ENCODE data around the gene RPS6KB2. TPM values are rescaled to one million over a fixed set of nuclear protein-coding genes. Genes with fewer than 3 reads are reported as not detected.

RPS6KB2 gene
- total and polyA plus RNA-seq, 5 donors from 2014 or later, result 44.4 to 66.0 (median 51.4) TPM

DNA sequence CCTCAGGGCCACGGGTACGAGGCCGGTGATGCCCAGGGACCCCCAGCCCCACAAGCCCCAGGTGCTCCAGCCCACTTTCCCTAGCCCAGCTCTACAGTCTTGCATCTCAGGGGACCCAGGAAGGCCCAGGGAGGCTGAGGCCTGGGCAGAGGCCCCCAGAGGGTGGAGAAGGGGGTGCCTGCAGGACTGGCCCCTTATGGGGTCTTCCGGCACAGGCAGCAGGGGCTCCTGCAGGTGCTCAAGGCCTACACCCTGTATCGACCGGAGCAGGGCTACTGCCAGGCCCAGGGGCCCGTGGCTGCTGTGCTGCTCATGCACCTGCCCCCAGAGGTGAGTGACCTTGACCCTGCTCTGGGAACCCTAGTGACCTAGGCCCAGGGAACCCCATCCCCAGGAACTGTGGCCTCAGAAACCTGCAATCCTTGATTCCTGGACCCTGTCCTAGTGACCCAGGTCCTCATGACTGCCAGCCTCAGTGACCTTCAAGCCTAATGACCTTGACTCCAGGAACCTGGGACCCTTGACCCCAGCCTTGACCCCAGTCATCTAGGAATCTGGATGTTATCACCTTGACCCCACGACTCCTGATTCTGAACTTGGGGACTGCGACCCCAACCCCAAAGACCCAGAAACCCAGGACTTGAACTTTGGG is 22.5 kb upstream of the RPS6KB2 start:
- Histone ChIP-seq H3K36me3 (ENCODE audit: control insufficient read depth, insufficient read depth, low read length) (peaks cover 20% of the 10 kb centered on the region), H3K27ac (ENCODE audit: insufficient read depth, low read length, poor library complexity, severe bottlenecking) (peak overlapping the region; percentile 87), H3K4me1 (ENCODE audit: control insufficient read depth, insufficient read depth, low read length, poor library complexity, severe bottlenecking) (peaks cover 87% of the 10 kb centered on the region), H3K9me3 (ENCODE audit: control insufficient read depth in 2 of 2, low read length in 2 of 2) (no peaks in the 10 kb centered on the region), H3K27me3 (ENCODE audit: control insufficient read depth, insufficient read depth, low read length) (no peaks in the 10 kb centered on the region), H3K4me3 (ENCODE audit: low read depth, low read length) (peak overlapping the region; percentile 93)
- Mint-ChIP-seq H3K27ac (peak overlapping the region; percentile 88 to 98 (median 95)), H3K36me3 (peaks cover 23% of the 10 kb centered on the region), H3K9me3 (no peaks in the 10 kb centered on the region), H3K4me1 (peaks cover 15 to 80% (median 37%) of the 10 kb centered on the region in 4 donors), H3K27me3 (peaks cover 6% of the 10 kb centered on the region), H3K4me3 (peak overlapping the region; percentile 97 to 99 (median 98))
- ATAC-seq (ENCODE audit: low read depth in 2 of 2), result no peak
- no peak for DNase-seq

DNA sequence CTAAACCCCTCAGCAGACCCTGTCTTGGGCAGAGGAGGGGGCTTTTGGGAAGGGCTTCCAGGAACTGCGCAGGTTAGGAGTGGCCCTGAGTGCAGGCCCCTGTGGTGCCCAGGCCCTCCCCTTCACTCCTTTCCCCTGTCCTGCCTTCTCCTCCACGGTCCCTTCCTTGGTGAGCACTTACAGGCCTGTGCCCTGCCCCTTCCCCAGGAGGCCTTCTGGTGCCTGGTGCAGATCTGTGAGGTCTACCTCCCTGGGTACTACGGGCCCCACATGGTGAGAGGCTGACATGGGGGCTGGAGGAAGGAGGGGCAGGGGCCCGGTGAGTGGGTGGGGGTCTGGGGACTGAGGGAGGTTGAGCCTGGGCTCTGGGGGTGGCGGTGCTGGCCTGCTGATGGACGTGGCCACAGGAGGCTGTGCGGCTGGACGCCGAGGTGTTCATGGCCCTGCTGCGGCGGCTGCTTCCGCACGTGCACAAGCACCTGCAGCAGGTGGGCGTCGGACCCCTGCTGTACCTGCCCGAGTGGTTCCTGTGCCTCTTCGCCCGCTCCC is 21.8 kb upstream of the RPS6KB2 start:
- Mint-ChIP-seq H3K4me1 (peaks cover 15 to 85% (median 40%) of the 10 kb centered on the region in 4 donors), H3K4me3 (peak overlapping the region; percentile 88 to 99 (median 96)), H3K27ac (peak overlapping the region; percentile 79 to 95 (median 88)), H3K27me3 (peaks cover 6% of the 10 kb centered on the region), H3K9me3 (no peaks in the 10 kb centered on the region), H3K36me3 (peaks cover 23% of the 10 kb centered on the region)
- H3K27ac ChIP-seq (ENCODE audit: insufficient read depth, low read length, poor library complexity, severe bottlenecking), result peak overlapping the region; percentile 87
- H3K36me3 ChIP-seq (ENCODE audit: control insufficient read depth, insufficient read depth, low read length), result peaks cover 20% of the 10 kb centered on the region
- peak overlapping the region; percentile 93 for H3K4me3 ChIP-seq (ENCODE audit: low read depth, low read length)
- ATAC-seq (ENCODE audit: low read depth in 2 of 2), result no peak
- no peak for DNase-seq
- H3K4me1 ChIP-seq (ENCODE audit: control insufficient read depth, insufficient read depth, low read length, poor library complexity, severe bottlenecking), result peaks cover 89% of the 10 kb centered on the region
- no peaks in the 10 kb centered on the region for H3K9me3 ChIP-seq (ENCODE audit: control insufficient read depth in 2 of 2, low read length in 2 of 2)
- no peaks in the 10 kb centered on the region for H3K27me3 ChIP-seq (ENCODE audit: control insufficient read depth, insufficient read depth, low read length)

DNA sequence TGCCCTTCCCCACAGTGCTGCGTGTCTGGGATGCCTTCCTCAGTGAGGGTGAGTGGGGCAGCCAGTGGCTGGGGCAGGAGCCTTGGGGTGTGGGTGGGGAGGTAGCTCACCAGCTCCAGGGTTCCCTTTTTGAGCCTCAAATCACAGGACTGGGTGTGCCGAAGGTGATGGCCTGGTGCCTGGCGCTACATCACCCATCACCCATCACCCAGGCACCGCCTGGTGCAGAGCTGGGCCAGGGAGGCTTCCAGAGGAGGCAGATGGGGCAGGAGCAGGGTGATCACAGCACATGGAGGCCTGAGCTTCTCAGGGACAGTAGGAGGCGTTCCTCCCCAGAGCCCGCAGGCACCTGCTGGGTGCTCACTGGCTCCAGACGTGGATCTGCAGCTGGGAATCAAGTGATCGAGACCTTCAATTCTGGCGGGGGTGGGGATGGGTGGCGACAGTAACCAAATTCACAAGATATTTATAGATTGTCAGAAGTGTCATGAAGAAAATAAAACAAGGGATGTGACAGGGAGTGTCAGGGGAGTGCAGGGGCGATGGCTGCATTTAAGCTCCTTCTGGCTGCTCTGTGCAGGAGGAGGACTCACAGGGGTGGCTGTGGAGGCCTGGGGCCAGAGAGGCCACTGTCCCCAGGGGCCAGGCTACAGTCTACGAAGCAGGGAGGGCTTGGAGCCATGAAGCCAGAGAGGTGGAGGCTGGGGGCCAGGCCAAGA is 21.2 kb upstream of the RPS6KB2 start:
- no peaks in the 10 kb centered on the region for H3K27me3 ChIP-seq (ENCODE audit: control insufficient read depth, insufficient read depth, low read length)
- peaks cover 93% of the 10 kb centered on the region for H3K4me1 ChIP-seq (ENCODE audit: control insufficient read depth, insufficient read depth, low read length, poor library complexity, severe bottlenecking)
- no peaks in the 10 kb centered on the region for H3K9me3 ChIP-seq (ENCODE audit: control insufficient read depth in 2 of 2, low read length in 2 of 2)
- H3K36me3 ChIP-seq (ENCODE audit: control insufficient read depth, insufficient read depth, low read length), result peaks cover 20% of the 10 kb centered on the region
- Mint-ChIP-seq H3K27me3 (peaks cover 6% of the 10 kb centered on the region), H3K27ac (peak overlapping the region; percentile 89 to 99 (median 95)), H3K9me3 (no peaks in the 10 kb centered on the region), H3K4me3 (peak overlapping the region; percentile 88 to 99 (median 96)), H3K36me3 (peaks cover 23% of the 10 kb centered on the region), H3K4me1 (peaks cover 15 to 88% (median 42%) of the 10 kb centered on the region in 4 donors)
- DNase-seq (no peak), ATAC-seq (ENCODE audit: low read depth in 2 of 2) (no peak)
- H3K27ac ChIP-seq (ENCODE audit: insufficient read depth, low read length, poor library complexity, severe bottlenecking), result peak overlapping the region; percentile 87
- H3K4me3 ChIP-seq (ENCODE audit: low read depth, low read length), result peak overlapping the region; percentile 76

DNA sequence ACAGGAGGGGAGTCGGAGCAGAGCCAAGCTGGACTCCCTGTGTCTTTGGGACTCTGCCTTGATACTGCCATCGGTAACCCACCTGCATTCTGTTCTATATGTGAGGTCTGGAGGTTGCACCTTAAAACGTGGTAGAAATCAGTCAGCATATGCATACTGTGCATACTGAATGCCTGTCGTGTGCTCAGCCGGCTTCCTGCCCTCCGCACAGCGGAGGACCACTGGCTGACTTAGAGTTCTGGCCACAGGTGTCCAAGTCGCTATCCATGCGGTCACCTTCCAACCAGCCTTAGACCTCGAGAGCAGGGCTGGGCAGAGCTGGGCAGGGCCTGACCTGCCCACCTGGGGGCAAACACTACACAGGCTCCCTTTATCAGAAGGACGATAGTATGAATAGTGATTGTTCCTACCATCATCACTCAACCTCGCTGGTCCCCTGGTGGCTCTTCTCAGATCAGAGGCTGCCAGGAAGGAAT is 20.6 kb upstream of the RPS6KB2 start:
- no peaks in the 10 kb centered on the region for H3K9me3 Mint-ChIP-seq
- DNase-seq (no peak), ATAC-seq (ENCODE audit: low read depth in 2 of 2) (no peak)
- peaks cover 15 to 89% (median 44%) of the 10 kb centered on the region in 4 donors for H3K4me1 Mint-ChIP-seq
- Histone ChIP-seq H3K36me3 (ENCODE audit: control insufficient read depth, insufficient read depth, low read length) (peaks cover 20% of the 10 kb centered on the region), H3K9me3 (ENCODE audit: control insufficient read depth in 2 of 2, low read length in 2 of 2) (no peaks in the 10 kb centered on the region), H3K4me3 (ENCODE audit: low read depth, low read length) (peak overlapping the region; percentile 76), H3K27me3 (ENCODE audit: control insufficient read depth, insufficient read depth, low read length) (no peaks in the 10 kb centered on the region), H3K4me1 (ENCODE audit: control insufficient read depth, insufficient read depth, low read length, poor library complexity, severe bottlenecking) (peaks cover 93% of the 10 kb centered on the region), H3K27ac (ENCODE audit: insufficient read depth, low read length, poor library complexity, severe bottlenecking) (peak overlapping the region; percentile 87)
- H3K27ac Mint-ChIP-seq, result peak overlapping the region; percentile 89 to 99 (median 95)
- H3K4me3 Mint-ChIP-seq, result peak overlapping the region; percentile 88 to 99 (median 96)
- H3K36me3 Mint-ChIP-seq, result peaks cover 23% of the 10 kb centered on the region
- peaks cover 6% of the 10 kb centered on the region for H3K27me3 Mint-ChIP-seq

DNA sequence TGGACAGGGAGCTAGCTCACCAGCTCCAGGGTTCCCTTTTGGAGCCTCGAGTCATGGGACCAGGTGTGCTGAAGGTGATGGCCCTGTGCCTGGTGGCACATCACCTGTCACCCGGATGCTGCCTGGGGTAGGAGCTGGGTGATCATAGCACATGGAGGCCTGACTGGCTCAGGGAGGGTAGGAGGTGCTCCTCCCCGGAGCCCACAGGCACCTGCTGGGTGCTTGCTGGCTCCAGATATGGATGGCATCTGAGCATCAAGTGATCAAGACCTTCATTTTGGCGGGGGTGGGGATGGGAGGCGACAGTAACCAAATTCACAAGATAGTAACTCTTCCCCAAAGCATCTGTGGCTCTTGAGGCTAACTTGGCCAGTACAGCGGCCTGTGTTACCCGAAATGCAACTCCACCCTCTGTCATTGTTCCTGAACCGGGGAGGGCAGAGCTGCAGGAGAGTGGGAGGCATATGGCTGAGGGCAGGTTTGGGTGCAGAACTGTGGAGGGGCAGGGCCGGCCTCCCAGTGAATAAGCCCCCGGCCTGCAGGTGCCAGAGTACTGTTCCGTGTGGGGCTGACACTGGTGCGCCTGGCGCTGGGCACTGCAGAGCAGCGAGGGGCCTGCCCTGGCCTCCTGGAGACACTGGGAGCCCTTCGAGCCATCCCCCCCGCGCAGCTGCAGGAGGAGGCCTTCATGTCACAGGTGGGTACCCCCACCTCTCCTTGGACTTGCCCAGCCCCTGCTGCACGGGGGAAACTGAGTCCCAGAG is 19.7 kb upstream of the RPS6KB2 start:
- ATAC-seq (ENCODE audit: low read depth in 2 of 2), result peak in 1 of 2 donors; percentile 2
- Histone ChIP-seq H3K4me1 (ENCODE audit: control insufficient read depth, insufficient read depth, low read length, poor library complexity, severe bottlenecking) (peaks cover 93% of the 10 kb centered on the region), H3K27me3 (ENCODE audit: control insufficient read depth, insufficient read depth, low read length) (no peaks in the 10 kb centered on the region), H3K9me3 (ENCODE audit: control insufficient read depth in 2 of 2, low read length in 2 of 2) (no peaks in the 10 kb centered on the region), H3K4me3 (ENCODE audit: low read depth, low read length) (peak overlapping the region; percentile 76), H3K27ac (ENCODE audit: insufficient read depth, low read length, poor library complexity, severe bottlenecking) (peak overlapping the region; percentile 87), H3K36me3 (ENCODE audit: control insufficient read depth, insufficient read depth, low read length) (peaks cover 20% of the 10 kb centered on the region)
- Mint-ChIP-seq H3K4me1 (peaks cover 15 to 89% (median 47%) of the 10 kb centered on the region in 4 donors), H3K27me3 (peaks cover 1% of the 10 kb centered on the region), H3K27ac (peak overlapping the region; percentile 89 to 99 (median 95)), H3K9me3 (no peaks in the 10 kb centered on the region), H3K4me3 (peak overlapping the region; percentile 88 to 99 (median 96)), H3K36me3 (peaks cover 23% of the 10 kb centered on the region)
- peak in 1 of 3 donors; percentile 50 for DNase-seq

DNA sequence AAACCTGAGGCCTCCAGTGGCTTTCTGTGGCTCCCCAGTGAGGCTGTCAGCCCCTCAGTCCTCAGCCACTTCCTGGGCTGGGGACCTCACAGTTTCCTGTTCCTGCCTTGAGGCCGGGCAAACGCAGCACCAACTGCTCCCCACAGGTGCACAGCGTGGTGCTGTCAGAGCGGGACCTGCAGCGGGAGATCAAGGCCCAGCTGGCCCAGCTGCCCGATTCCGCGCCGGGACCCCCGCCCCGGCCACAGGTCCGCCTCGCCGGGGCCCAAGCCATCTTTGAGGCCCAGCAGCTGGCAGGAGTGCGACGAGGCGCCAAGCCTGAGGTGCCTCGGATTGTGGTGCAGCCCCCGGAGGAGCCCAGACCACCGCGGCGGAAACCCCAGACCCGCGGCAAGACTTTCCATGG is 19.0 kb upstream of the RPS6KB2 start:
- H3K9me3 ChIP-seq (ENCODE audit: control insufficient read depth in 2 of 2, low read length in 2 of 2), result no peaks in the 10 kb centered on the region

DNA sequence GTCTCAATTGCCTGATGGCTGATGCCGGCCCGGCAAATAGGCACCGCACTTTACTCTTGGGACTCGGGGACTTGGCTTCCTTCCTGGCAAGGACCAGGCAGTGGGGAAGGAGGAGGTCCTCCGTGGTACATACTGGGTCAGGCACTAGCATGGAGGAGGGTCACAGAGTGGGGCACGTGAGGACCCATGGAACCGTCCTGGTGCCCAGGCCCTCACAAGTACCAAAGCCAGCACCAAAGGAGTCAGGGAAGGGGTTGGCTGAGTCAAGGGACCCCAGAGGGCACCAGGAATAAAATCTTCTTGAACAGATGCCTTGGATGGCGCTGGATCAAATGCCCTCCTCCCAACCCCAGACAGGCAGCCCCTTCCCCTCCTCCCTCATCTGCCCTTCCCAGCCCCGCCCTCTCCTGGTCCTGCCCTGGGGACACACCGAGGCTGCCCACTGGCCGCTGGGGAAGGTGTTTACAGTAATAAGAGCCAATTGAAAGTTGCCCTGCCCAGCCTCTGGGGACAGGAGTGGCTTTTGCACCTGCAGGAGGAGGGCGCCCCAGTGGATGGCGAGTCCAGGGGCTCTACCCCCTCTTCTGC is 18.4 kb upstream of the RPS6KB2 start:
- no peaks in the 10 kb centered on the region for H3K27me3 Mint-ChIP-seq
- H3K27ac Mint-ChIP-seq, result peak overlapping the region; percentile 94 to 99 (median 95)
- H3K27me3 ChIP-seq (ENCODE audit: control insufficient read depth, insufficient read depth, low read length), result no peaks in the 10 kb centered on the region
- H3K4me1 ChIP-seq (ENCODE audit: control insufficient read depth, insufficient read depth, low read length, poor library complexity, severe bottlenecking), result peaks cover 96% of the 10 kb centered on the region
- H3K27ac ChIP-seq (ENCODE audit: insufficient read depth, low read length, poor library complexity, severe bottlenecking), result peak overlapping the region; percentile 87
- ATAC-seq (ENCODE audit: low read depth in 2 of 2), result no peak
- peak overlapping the region; percentile 57 for H3K4me3 ChIP-seq (ENCODE audit: low read depth, low read length)
- no peak for DNase-seq
- H3K36me3 ChIP-seq (ENCODE audit: control insufficient read depth, insufficient read depth, low read length), result peaks cover 20% of the 10 kb centered on the region
- no peaks in the 10 kb centered on the region for H3K9me3 ChIP-seq (ENCODE audit: control insufficient read depth in 2 of 2, low read length in 2 of 2)
- no peaks in the 10 kb centered on the region for H3K9me3 Mint-ChIP-seq
- peaks cover 20% of the 10 kb centered on the region for H3K36me3 Mint-ChIP-seq
- peaks cover 15 to 93% (median 45%) of the 10 kb centered on the region in 4 donors for H3K4me1 Mint-ChIP-seq
- peak overlapping the region; percentile 89 to 99 (median 94) for H3K4me3 Mint-ChIP-seq

More for the DNA sequence above, 19.0 kb upstream of the RPS6KB2 start:
- Histone ChIP-seq H3K27ac (ENCODE audit: insufficient read depth, low read length, poor library complexity, severe bottlenecking) (peak overlapping the region; percentile 87), H3K4me1 (ENCODE audit: control insufficient read depth, insufficient read depth, low read length, poor library complexity, severe bottlenecking) (peaks cover 93% of the 10 kb centered on the region), H3K27me3 (ENCODE audit: control insufficient read depth, insufficient read depth, low read length) (no peaks in the 10 kb centered on the region), H3K4me3 (ENCODE audit: low read depth, low read length) (peak overlapping the region; percentile 57), H3K36me3 (ENCODE audit: control insufficient read depth, insufficient read depth, low read length) (peaks cover 20% of the 10 kb centered on the region)
- Mint-ChIP-seq H3K9me3 (no peaks in the 10 kb centered on the region), H3K4me3 (peak overlapping the region; percentile 89 to 99 (median 96)), H3K27me3 (no peaks in the 10 kb centered on the region), H3K36me3 (peaks cover 23% of the 10 kb centered on the region), H3K4me1 (peaks cover 15 to 92% (median 47%) of the 10 kb centered on the region in 4 donors), H3K27ac (peak overlapping the region; percentile 89 to 99 (median 95))
- DNase-seq, result peak; percentile 57 to 94 (median 84)
- peak; percentile 84 to 86 for ATAC-seq (ENCODE audit: low read depth in 2 of 2)

Data from CD4-positive, CD25-positive, alpha-beta regulatory T cell (primary cell).